Astrocyte (in vitro differentiated cells and primary cell): ENCODE measurements around the gene KIAA0040. TPM values are rescaled to one million over a fixed set of nuclear protein-coding genes. Genes with fewer than 3 reads are reported as not detected.

ENCODE experiments used
- DNase-seq: peaks from one replicate; pipeline ENCODE4 v3.0.0-alpha.2; 2010; ENCODE audit warnings: low read depth
- FAIRE-seq: peaks from 2 replicates; lab custom pipeline; 2011; peaks lifted over from hg19 to GRCh38; lab: Jason Lieb, UNC
- H2AFZ ChIP-seq: 2 replicates; pipeline ENCODE4 v1.6.0; 2012; ENCODE audit warnings: low read depth, low read length, inconsistent platforms
- H3K27ac ChIP-seq: 2 replicates; pipeline ENCODE4 v1.5.1; 2011; ENCODE audit warnings: low read depth, low read length, inconsistent platforms
- H3K27me3 ChIP-seq: 2 replicates; pipeline ENCODE4 v1.6.0; 2011; ENCODE audit warnings: low read length, inconsistent platforms; ENCODE audit not compliant: insufficient read depth
- H3K36me3 ChIP-seq: 2 replicates; pipeline ENCODE4 v1.5.1; 2011; ENCODE audit warnings: low read length, inconsistent platforms; ENCODE audit not compliant: insufficient read depth
- H3K4me1 ChIP-seq: 2 replicates; pipeline ENCODE4 v1.5.1; 2011; ENCODE audit warnings: low read length, inconsistent platforms; ENCODE audit not compliant: insufficient read depth
- H3K4me2 ChIP-seq: 2 replicates; pipeline ENCODE4 v1.6.0; 2012; ENCODE audit warnings: low read length, inconsistent platforms
- H3K4me3 ChIP-seq: 2 replicates; pipeline ENCODE4 v1.5.1; 2011; ENCODE audit warnings: low read depth, mild to moderate bottlenecking, low read length, inconsistent platforms; ENCODE audit not compliant: insufficient read depth
- H3K79me2 ChIP-seq: 2 replicates; pipeline ENCODE4 v1.6.0; 2012; ENCODE audit warnings: mild to moderate bottlenecking, low read length, inconsistent platforms; ENCODE audit not compliant: insufficient read depth
- H3K9ac ChIP-seq: 2 replicates; pipeline ENCODE4 v1.6.0; 2012; ENCODE audit warnings: mild to moderate bottlenecking, low read length, inconsistent platforms
- H3K9me3 ChIP-seq: 2 replicates; pipeline ENCODE4 v1.5.1; 2012; ENCODE audit warnings: low read depth, mild to moderate bottlenecking, low read length, inconsistent platforms; ENCODE audit not compliant: insufficient read depth
- H4K20me1 ChIP-seq: 2 replicates; pipeline ENCODE4 v1.6.0; 2012; ENCODE audit warnings: low read length, inconsistent platforms; ENCODE audit not compliant: insufficient read depth
- H3K27ac Mint-ChIP-seq: one replicate; pipeline ENCODE4 v1.8.0; 2021; ENCODE audit warnings: mild to moderate bottlenecking, mixed read lengths; ENCODE audit not compliant: unreplicated experiment
- H3K27me3 Mint-ChIP-seq: one replicate; pipeline ENCODE4 v1.8.0; 2021; ENCODE audit warnings: low read depth, mixed read lengths; ENCODE audit not compliant: unreplicated experiment
- H3K36me3 Mint-ChIP-seq: one replicate; pipeline ENCODE4 v1.8.0; 2021; ENCODE audit warnings: low read depth, mixed read lengths; ENCODE audit not compliant: unreplicated experiment
- H3K4me1 Mint-ChIP-seq: one replicate; pipeline ENCODE4 v1.8.0; 2021; ENCODE audit warnings: low read depth, mixed read lengths; ENCODE audit not compliant: unreplicated experiment
- H3K4me3 Mint-ChIP-seq: one replicate; pipeline ENCODE4 v1.8.0; 2021; ENCODE audit warnings: mild to moderate bottlenecking, moderate library complexity, mixed read lengths; ENCODE audit not compliant: unreplicated experiment
- H3K9me3 Mint-ChIP-seq: one replicate; pipeline ENCODE4 v1.8.0; 2021; ENCODE audit warnings: mild to moderate bottlenecking, mixed read lengths; ENCODE audit not compliant: unreplicated experiment
- EZH2 ChIP-seq: IDR thresholded peaks from 2 replicates; pipeline ENCODE4 v1.6.1; 2012; ENCODE audit warnings: mild to moderate bottlenecking, low read length, inconsistent platforms; ENCODE audit not compliant: insufficient read depth
- total RNA-seq: library from RNA; stranded (reverse); gene quantifications from 2 replicates; pipeline ENCODE4 v1.2.1, GENCODE V29; 2021
- TF ChIP-seq, protein P1 (sequence below): IDR thresholded peaks from 2 replicates; pipeline ENCODE4 v1.5.1; 2011; ENCODE audit warnings: low read depth, mild to moderate bottlenecking, inconsistent platforms, low read length, moderate library complexity; ENCODE audit not compliant: insufficient read depth

The KIAA0040 gene
- total RNA-seq, 1 donor from 2014 or later = 5.0 TPM

DNA sequence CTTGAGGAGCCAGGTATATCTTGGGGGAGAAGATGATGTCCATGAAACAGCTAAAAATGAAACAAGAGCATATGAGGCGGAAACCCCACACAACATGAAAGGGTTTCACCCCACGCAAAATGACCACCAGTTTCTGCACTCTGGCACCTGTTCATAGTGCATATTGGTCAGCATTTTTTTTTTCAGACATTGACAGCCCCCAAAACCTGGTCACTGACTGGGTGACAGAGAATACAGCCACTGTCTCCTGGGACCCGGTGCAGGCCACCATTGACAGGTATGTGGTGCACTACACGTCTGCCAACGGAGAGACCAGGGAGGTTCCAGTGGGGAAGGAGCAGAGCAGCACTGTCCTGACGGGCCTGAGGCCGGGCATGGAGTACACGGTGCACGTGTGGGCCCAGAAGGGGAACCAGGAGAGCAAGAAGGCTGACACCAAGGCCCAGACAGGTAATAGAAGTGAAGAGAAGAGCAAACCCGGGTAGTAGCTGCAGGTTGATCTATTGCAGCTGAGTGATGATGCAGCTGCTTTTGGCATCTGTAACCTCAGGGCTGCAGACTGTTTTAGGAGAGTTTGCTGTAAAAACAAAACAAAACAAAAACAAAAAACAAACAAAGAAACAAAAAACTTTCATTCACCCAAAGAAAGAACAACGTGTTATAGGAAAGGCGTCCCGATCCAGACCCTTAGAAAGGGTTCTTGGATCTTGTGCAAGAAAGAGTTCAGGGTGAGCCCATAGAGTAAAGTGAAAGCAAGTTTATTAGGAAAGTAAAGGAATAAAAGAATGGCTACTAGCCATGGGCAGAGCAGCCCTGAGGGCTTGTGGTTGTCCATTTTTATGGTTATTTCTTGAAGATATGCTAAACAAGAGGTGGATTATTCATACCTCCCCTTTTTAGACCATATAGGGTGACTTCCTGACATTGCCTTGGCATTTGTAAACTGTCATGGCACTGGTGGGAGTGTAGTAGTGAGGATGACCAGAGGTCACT, 73.9 kb downstream of the KIAA0040 start:
- Mint-ChIP-seq H3K36me3 (no peaks in the 10 kb centered on the region), H3K4me3 (no peak overlapping the region), H3K27me3 (peaks cover 2% of the 10 kb centered on the region), H3K27ac (no peak overlapping the region), H3K4me1 (no peaks in the 10 kb centered on the region), H3K9me3 (no peaks in the 10 kb centered on the region)
- Histone ChIP-seq H3K27me3 (peaks cover 2% of the 10 kb centered on the region), H3K4me1 (no peaks in the 10 kb centered on the region), H3K9ac (no peak overlapping the region), H3K27ac (no peak overlapping the region), H3K79me2 (no peaks in the 10 kb centered on the region), H3K9me3 (peaks cover 4% of the 10 kb centered on the region), H4K20me1 (no peaks in the 10 kb centered on the region), H3K36me3 (no peaks in the 10 kb centered on the region), H3K4me3 (no peak overlapping the region), H2AFZ (no peak overlapping the region), H3K4me2 (no peak overlapping the region)
- TF ChIP-seq, protein P1, sequence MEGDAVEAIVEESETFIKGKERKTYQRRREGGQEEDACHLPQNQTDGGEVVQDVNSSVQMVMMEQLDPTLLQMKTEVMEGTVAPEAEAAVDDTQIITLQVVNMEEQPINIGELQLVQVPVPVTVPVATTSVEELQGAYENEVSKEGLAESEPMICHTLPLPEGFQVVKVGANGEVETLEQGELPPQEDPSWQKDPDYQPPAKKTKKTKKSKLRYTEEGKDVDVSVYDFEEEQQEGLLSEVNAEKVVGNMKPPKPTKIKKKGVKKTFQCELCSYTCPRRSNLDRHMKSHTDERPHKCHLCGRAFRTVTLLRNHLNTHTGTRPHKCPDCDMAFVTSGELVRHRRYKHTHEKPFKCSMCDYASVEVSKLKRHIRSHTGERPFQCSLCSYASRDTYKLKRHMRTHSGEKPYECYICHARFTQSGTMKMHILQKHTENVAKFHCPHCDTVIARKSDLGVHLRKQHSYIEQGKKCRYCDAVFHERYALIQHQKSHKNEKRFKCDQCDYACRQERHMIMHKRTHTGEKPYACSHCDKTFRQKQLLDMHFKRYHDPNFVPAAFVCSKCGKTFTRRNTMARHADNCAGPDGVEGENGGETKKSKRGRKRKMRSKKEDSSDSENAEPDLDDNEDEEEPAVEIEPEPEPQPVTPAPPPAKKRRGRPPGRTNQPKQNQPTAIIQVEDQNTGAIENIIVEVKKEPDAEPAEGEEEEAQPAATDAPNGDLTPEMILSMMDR = no peak
- no peak for TF ChIP-seq EZH2
- DNase-seq = no peak
- FAIRE-seq = no peak

GRCh38 chr1:175116903-175117302, 75.7 kb downstream of the KIAA0040 start:
- Histone ChIP-seq H3K36me3 (no peaks in the 10 kb centered on the region), H3K4me1 (no peaks in the 10 kb centered on the region), H3K9ac (no peak overlapping the region), H3K4me3 (no peak overlapping the region), H4K20me1 (no peaks in the 10 kb centered on the region), H3K27ac (no peak overlapping the region), H3K27me3 (peaks cover 2% of the 10 kb centered on the region), H3K4me2 (no peak overlapping the region), H3K79me2 (no peaks in the 10 kb centered on the region), H2AFZ (no peak overlapping the region), H3K9me3 (peaks cover 4% of the 10 kb centered on the region)
- TF ChIP-seq EZH2 = no peak
- TF ChIP-seq, protein P1 = no peak
- no peak for DNase-seq
- H3K27me3 Mint-ChIP-seq = peaks cover 2% of the 10 kb centered on the region
- no peak for FAIRE-seq
- no peak overlapping the region for H3K27ac Mint-ChIP-seq
- no peaks in the 10 kb centered on the region for H3K36me3 Mint-ChIP-seq
- peaks cover 4% of the 10 kb centered on the region for H3K9me3 Mint-ChIP-seq
- no peaks in the 10 kb centered on the region for H3K4me1 Mint-ChIP-seq
- no peak overlapping the region for H3K4me3 Mint-ChIP-seq
